Activated CD8-positive, alpha-beta T cell treated with anti-CD3 and anti-CD28 coated beads for 36 hours (primary cell): ENCODE measurements around the gene GNL2. TPM values are rescaled to one million over a fixed set of nuclear protein-coding genes. Genes with fewer than 3 reads are reported as not detected.
"Not testable (repeated sequence)": the region's sequence is repeated elsewhere in the genome, so short reads cannot be mapped to it uniquely, and the experiment has no call there.

Experiments used
- ATAC-seq: fragments of 200-7000 bp; cut with Tn5 transposase; one replicate; pipeline ENCODE4 v1.10.0; 2021; ENCODE audit warnings: mild to moderate bottlenecking, moderate library complexity
- CTCF ChIA-PET: fragments of 350-600 bp; sonication (Branson Sonifier 250); formaldehyde crosslinking; loops from one replicate; lab custom pipeline; 2021; ENCODE audit warnings: antibody characterized with exemption; lab: Charles Lee
- POLR2A ChIA-PET: fragments of 350-600 bp; sonication (Branson Sonifier 250); formaldehyde crosslinking; loops from one replicate; lab custom pipeline; 2021; ENCODE audit warnings: antibody characterized with exemption; lab: Charles Lee
- DNase-seq: peaks from one replicate; pipeline ENCODE4 v3.0.0-alpha.2; 2020
- H3K27ac Mint-ChIP-seq: one replicate; pipeline ENCODE4 v1.8.0; 2021; ENCODE audit warnings: mild to moderate bottlenecking, mixed read lengths
- H3K27me3 Mint-ChIP-seq: one replicate; pipeline ENCODE4 v1.8.0; 2021; ENCODE audit warnings: mixed read lengths
- H3K36me3 Mint-ChIP-seq: one replicate; pipeline ENCODE4 v1.8.0; 2021; ENCODE audit warnings: low read depth, mixed read lengths
- H3K4me1 Mint-ChIP-seq: one replicate; pipeline ENCODE4 v1.8.0; 2021; ENCODE audit warnings: low read depth, mixed read lengths
- H3K4me3 Mint-ChIP-seq: one replicate; pipeline ENCODE4 v1.8.0; 2021; ENCODE audit warnings: mild to moderate bottlenecking, moderate library complexity, mixed read lengths
- H3K9me3 Mint-ChIP-seq: one replicate; pipeline ENCODE4 v1.8.0; 2021; ENCODE audit warnings: mixed read lengths
- intact Hi-C: fragments of 100-400 bp; cut with micrococcal nuclease; formaldehyde crosslinking; loops from one replicate; pipeline ENCODE4 v1.10.0; 2022
- total RNA-seq, 2 experiments: library from RNA; stranded (reverse); gene quantifications; one replicate each; pipeline ENCODE4 v1.2.3, GENCODE V29; 2021
- TF ChIP-seq, protein P1 (sequence below): fragments of 200-600 bp; IDR thresholded peaks from one replicate; pipeline ENCODE4 v1.8.0; 2022; ENCODE audit warnings: antibody characterized with exemption, mild to moderate bottlenecking

GNL2 gene
- total RNA-seq, 2 experiments from 2014 or later, result 76.4 to 77.8 TPM

DNA sequence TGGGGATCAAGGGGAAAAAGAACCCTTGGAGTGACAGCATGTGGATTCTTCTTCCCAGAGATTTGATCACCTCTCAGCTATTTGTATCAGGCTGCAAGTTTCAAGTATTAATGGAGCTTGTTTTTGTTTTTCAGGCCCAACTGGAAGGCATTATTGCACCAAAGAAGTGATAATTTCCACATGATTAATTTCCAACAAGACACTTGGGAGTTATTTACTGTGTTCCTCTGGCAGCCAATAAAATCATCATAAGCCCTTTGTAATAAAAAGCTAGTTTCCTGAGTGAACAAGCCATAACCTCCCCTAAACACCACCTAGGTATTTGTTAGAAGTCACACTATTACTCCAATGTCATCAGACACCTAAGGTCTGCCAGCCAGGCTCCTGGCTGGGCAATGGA, 30.8 kb downstream of the GNL2 start:
- H3K36me3 Mint-ChIP-seq, result peaks cover 26% of the 10 kb centered on the region
- H3K9me3 Mint-ChIP-seq, result no peaks in the 10 kb centered on the region
- intact Hi-C loops, result no loop called here
- no peak overlapping the region for H3K4me3 Mint-ChIP-seq
- no peaks in the 10 kb centered on the region for H3K4me1 Mint-ChIP-seq
- no peaks in the 10 kb centered on the region for H3K27me3 Mint-ChIP-seq
- DNase-seq, result no peak
- TF ChIP-seq, protein P1, sequence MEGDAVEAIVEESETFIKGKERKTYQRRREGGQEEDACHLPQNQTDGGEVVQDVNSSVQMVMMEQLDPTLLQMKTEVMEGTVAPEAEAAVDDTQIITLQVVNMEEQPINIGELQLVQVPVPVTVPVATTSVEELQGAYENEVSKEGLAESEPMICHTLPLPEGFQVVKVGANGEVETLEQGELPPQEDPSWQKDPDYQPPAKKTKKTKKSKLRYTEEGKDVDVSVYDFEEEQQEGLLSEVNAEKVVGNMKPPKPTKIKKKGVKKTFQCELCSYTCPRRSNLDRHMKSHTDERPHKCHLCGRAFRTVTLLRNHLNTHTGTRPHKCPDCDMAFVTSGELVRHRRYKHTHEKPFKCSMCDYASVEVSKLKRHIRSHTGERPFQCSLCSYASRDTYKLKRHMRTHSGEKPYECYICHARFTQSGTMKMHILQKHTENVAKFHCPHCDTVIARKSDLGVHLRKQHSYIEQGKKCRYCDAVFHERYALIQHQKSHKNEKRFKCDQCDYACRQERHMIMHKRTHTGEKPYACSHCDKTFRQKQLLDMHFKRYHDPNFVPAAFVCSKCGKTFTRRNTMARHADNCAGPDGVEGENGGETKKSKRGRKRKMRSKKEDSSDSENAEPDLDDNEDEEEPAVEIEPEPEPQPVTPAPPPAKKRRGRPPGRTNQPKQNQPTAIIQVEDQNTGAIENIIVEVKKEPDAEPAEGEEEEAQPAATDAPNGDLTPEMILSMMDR, result no peak
- ChIA-PET POLR2A (no interaction called here), CTCF (interaction anchor here (1.4 to 1.8 kb wide), 4 partner anchors 9 to 119 kb away, joined by 4 to 10 read pairs (median 4); no protein-coding TSS in a partner anchor)
- no peak for ATAC-seq
- H3K27ac Mint-ChIP-seq, result no peak overlapping the region

DNA sequence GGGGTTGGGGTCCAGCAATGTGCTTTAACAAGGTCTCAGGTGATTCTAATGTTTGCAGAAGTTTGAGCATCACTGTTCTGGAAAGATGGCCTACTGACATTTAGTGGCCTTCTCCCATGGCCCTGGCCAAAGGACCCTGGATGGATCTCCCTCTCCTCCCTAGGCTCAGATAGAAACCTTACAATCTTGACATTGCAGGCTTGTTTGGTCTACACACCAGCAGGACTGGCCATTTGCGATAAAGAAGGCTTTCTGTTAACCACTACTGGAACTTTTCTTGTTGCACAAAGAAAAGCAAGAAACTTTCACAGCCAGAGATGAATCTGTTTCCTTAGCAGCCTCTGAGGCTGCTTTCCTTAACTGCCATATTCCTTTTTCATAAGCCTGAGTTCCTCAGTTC, 32.8 kb downstream of the GNL2 start:
- H3K36me3 Mint-ChIP-seq, result peaks cover 11% of the 10 kb centered on the region
- DNase-seq, result no peak
- no peaks in the 10 kb centered on the region for H3K27me3 Mint-ChIP-seq
- H3K27ac Mint-ChIP-seq, result no peak overlapping the region
- POLR2A ChIA-PET, result interaction anchor here (1.1 kb wide), 1 partner anchor 14 kb away, joined by 3 read pairs; no protein-coding TSS in a partner anchor
- TF ChIP-seq, protein P1, result no peak
- H3K4me3 Mint-ChIP-seq, result no peak overlapping the region
- no peaks in the 10 kb centered on the region for H3K9me3 Mint-ChIP-seq
- intact Hi-C loops, result no loop called here
- ATAC-seq, result no peak
- no peaks in the 10 kb centered on the region for H3K4me1 Mint-ChIP-seq
- CTCF ChIA-PET, result interaction anchor here (1.1 to 1.5 kb wide), 3 partner anchors 20 to 119 kb away, joined by 3 to 14 read pairs (median 3); no protein-coding TSS in a partner anchor

DNA sequence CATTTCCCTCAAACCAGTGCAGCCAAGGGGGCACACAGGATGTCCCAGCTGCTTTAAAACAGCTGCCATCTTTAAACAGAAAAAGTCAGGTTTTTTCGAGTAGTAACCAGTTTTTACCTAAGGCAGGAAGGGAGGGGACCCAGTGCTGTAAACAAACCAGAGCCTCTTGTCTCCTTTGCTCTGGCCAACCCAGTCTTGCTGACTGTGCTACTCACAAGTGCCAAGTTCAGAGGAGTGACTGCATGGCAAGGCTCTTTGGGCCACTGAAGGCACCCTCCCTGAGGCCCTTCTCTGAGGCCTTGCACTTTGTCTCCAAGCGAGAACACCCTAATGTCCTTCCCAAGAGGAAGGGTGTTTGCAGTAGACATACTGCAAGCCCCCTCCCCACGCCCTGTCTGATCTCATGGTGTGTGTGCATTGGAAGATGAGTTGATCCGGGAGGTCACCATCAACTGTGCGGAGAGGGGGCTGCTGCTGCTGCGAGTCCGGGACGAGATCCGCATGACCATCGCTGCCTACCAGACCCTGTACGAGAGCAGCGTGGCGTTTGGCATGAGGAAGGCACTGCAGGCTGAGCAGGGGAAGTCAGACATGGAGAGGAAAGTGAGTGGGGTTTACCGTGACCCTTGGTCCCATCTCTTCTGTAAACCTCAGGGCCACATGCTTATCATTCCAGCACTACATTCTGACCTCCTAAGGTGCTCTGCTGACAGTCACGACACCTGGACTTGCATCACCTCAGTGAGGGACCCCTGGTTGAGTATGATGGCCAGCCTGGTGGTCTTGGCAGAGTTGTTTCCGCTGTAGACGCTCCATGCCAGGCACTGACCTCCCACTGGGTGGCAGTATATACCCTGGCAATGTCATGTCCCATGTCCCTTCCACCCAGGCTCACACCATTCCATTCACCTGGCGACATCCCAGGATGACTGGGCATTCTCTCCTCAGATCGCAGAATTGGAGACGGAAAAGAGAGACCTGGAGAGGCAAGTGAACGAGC, 34.3 kb downstream of the GNL2 start:
- no peak overlapping the region for H3K27ac Mint-ChIP-seq
- H3K9me3 Mint-ChIP-seq, result no peaks in the 10 kb centered on the region
- H3K4me3 Mint-ChIP-seq, result no peak overlapping the region
- ATAC-seq (peak; percentile 69), DNase-seq (peak; percentile 54)
- ChIA-PET CTCF (interaction anchor here (0.7 to 1.5 kb wide), 9 partner anchors 12 to 247 kb away, joined by 3 to 14 read pairs (median 3); partner anchors contain the start of genes MEAF6 and YRDC), POLR2A (interaction anchor here (1.0 kb wide), 1 partner anchor 247 kb away, joined by 3 read pairs; the partner anchor contains the start of gene YRDC)
- TF ChIP-seq, protein P1, result peak; percentile 65
- H3K4me1 Mint-ChIP-seq, result peaks cover 2% of the 10 kb centered on the region
- intact Hi-C loops, result no loop called here
- H3K36me3 Mint-ChIP-seq, result no peaks in the 10 kb centered on the region
- no peaks in the 10 kb centered on the region for H3K27me3 Mint-ChIP-seq

DNA sequence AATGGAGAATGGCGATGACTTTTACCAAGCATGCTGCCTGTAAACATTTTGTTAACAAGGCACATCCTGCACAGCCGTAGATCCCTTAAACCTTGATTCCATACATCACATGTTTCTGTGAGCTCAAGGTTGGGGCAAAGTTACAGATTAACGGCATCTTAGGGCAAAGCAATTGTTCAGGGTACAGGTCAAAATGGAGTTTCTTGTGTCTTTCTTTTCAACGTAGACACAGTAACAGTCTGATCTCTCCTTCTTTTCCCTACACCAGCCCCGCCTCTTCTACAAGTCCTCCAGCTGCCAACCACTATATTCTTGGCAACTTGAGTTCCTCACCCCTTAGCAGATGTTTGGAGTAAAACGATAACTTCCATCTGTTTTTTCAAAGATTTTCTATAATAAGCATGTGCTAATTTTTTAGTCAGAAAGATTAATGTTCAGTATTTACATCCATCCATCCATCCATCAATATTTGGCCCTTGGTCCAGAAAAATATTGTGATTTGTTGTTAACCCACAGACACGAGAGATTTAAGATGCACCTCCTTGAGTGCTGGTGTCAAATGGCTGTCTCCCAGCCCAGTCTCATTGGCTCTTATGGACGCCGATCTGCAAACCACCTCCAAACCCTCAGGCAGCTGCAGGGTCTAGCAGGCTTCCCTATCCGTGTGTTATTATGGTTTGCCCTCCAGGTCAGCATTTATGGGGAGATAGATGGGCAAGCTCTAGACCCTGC, 35.2 kb downstream of the GNL2 start:
- DNase-seq, result no peak
- H3K4me3 Mint-ChIP-seq, result no peak overlapping the region
- peaks cover 2% of the 10 kb centered on the region for H3K27me3 Mint-ChIP-seq
- TF ChIP-seq, protein P1, result no peak
- ChIA-PET CTCF (interaction anchor here (0.7 to 0.9 kb wide), 2 partner anchors 11 to 46 kb away, joined by 3 read pairs; partner anchors contain the start of gene MEAF6), POLR2A (no interaction called here)
- H3K9me3 Mint-ChIP-seq, result no peaks in the 10 kb centered on the region
- no peak overlapping the region for H3K27ac Mint-ChIP-seq
- intact Hi-C loops, result no loop called here
- peaks cover 5% of the 10 kb centered on the region for H3K4me1 Mint-ChIP-seq
- no peaks in the 10 kb centered on the region for H3K36me3 Mint-ChIP-seq
- no peak for ATAC-seq

DNA sequence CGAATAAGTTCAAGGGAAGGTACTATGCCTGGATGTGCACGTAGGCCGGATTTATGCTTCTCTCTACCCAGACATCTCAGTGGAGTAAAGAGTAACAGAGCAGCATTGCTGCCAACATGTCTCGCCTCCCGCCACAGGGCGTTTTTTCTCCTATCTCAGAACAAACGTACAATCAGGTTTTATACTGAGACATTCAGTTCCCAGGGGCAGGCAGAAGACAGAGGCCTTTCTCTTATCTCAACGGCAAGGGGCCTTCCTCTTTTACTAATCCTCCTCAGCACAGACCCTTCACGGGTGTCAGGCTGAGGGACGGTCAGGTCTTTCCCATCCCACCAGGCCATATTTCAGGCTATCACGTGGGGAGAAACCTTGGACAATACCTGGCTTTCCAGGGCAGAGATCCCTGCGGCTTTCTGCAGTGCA, 35.8 kb downstream of the GNL2 start:
- H3K27me3 Mint-ChIP-seq, H3K36me3 Mint-ChIP-seq: not testable (repeated sequence)
- CTCF ChIA-PET, result interaction anchor here (0.9 kb wide), 1 partner anchor 46 kb away, joined by 3 read pairs; the partner anchor contains the start of gene MEAF6

More for the DNA sequence above, 35.8 kb downstream of the GNL2 start:
- ATAC-seq, POLR2A ChIA-PET, H3K4me3 Mint-ChIP-seq, H3K9me3 Mint-ChIP-seq, DNase-seq, H3K4me1 Mint-ChIP-seq, H3K27ac Mint-ChIP-seq: not testable (repeated sequence)
- intact Hi-C loops, result loop anchor here (5.0 kb wide), 1 partner anchor 122 kb away; no protein-coding TSS in a partner anchor
